Ramos (cell line): ENCODE measurements around the gene VAMP5.
"Not testable (repeated sequence)": the region's sequence is repeated elsewhere in the genome, so short reads cannot be mapped to it uniquely, and the experiment has no call there.

Source experiments
- in situ Hi-C: fragments of 300-500 bp; cut with MboI; formaldehyde crosslinking; loops from one replicate; pipeline ENCODE4 v1.14.3; 2022; ENCODE audit warnings: low sequenced_read_pairs; ENCODE audit not compliant: unreplicated experiment

The VAMP5 gene

DNA sequence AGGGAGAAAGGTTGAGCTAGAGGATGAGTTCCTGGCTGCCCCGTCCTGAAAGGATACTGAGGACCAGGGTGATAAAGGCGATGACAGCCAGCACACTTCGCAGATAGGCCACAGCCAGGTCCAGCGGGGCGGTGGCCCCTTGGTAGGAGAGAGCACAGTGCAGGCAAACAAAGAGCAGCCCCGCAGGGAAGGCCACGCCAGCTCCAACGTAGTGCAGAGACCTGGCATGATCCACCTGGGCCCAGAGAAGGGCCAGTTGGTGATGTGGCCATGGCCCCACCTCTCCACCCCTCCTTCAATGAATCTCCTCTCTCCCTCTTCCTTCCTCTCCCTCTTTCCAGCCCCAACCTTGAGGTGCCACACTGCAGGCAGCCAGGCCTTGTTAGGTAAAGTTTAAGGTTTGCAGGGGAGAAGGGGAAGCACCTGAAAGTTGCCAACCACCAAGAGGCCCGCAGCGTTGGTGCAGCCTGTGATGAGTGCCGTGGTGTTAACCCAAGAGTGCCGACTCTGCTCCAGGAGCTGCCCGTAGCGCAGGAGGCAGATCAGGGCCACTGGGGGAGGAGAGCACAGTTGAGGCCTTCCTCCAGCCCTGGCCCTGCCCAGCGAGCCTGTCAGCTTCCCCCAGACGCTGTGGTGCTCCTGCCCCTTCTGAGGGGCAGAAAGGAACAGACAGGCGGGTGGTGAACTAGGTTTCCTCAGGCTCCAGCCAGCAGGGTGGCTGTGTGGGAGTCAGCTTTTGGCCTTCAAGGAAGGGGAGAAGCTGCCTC lies 15.4 kb downstream of the VAMP5 start:
- in situ Hi-C loops: no loop called here

DNA sequence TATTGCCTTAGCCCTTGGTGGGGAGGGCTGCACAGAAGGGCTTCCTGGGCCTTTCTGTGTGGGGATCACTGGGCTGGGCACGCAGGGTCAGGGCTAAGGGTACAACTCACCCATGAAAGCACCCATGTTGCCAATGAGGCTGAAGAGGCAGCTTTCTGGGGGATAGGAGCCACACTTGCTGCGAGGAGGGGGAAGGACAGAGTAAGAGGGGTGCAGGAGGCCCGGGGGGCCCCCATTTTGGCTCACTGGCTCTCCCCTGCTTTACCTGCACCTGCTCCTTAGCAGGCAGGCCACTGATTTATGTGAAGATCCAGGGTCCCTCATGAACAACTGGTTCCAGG lies 16.0 kb downstream of the VAMP5 start:
- in situ Hi-C loops: no loop called here

DNA sequence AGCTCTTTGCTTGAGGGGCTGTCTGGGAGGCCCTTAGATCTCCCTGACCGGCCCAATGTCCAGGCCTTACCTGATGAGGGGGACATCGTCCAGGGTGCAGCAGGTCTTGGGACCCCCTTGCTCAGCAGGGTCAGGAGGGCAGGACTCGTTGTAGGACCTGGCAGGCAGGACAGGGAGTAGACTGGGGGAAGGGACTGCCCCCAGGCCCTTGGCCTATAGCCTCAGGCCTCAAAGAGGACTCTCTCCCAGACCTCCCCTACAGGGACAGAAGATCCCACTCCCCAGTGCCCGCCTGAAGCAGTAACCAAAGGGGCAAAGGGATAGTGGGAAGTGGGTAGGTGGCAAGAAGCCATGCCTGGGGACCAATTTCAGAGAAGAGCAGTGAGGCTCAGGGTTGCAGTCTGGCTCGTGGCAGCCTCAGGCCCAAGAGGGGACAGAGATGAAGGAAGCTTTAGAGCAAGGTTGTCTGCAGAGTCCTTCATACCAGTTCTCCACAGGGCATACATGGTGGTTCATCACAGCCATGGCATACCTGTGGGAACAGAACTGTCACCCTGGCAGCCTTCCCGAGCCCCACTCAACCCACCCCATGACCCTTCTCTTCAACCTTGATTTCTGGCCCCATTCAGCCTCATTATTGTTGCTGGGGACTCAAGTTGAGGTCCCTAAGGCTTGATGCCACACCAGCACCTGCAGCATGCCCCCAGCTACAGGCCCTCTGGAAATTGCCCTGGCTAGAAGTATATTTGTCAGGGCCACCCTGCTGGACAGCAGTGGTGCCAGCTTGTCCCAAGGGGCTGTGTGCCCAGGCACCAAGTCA lies 16.9 kb downstream of the VAMP5 start:
- in situ Hi-C loops: no loop called here

DNA sequence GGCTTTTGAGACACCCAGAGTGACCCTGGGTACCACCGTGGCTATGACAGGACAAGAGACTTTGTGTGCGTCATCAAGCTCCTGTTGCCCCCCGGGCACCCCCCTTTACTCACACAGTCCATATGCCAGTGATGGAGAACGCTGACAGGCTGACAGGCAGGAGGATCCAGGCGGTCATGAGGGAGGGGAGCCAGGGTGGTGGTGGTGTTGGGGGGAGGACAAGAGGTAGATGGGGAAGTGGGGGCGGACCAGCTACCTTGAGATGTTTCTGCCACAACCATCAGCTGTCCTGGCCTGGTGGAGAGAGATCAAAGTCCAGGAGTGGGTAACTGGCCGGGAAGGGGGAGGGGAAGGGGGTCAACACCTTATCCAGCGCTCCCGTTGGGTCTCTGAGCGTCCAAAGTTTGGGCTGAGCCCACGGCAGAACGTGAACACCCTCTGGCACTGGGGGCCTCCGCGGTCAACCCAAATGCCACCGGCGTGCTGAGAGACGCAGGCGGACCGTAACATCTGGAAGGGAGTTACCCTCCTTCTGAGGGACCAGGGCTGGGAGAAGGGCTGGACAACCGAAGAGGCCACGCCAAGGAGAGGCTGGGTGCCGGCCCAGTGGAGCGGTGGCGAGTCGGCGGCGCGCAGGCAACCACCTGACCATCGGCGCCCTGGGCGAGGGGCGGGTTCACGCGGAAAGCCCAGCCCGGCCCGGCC lies 17.7 kb downstream of the VAMP5 start:
- in situ Hi-C loops: no loop called here

DNA sequence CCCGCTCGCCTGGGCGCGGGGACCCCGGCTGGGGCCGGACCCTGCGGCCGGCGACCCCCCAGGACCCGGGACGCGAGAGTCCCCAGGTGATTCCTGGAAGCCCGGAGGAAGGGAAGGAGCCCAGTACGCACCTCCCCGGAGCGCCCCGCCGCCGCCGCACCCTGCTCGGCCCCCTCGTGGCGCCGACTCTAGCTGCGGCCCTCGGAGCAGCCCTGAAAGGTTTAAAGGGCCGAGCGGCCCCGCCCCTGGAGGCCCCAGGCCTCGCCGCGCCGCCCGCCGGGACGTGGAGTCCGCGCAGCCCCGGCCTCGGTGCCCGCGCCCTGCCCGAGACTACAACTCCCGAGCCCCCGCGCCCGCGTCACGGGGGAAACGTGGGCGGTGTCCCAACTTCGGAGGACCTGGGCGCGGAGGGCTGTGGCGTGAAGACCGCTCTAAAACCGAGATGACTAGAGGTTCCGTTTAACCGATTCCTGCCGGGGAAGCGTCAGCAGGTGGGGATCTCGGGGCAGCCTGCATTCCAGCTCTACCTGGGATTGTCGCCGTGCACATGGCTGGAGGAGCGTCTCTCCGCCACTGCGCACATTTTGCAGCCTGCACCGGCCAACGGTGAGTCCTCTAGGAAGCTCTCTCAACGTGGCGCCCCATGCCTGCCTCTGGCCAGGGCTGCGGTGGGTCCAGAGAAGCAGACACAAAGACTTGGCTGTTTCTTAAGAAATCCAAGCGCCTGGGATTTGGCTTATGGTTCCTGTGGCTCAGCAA lies 18.4 kb downstream of the VAMP5 start, which contains the start of gene TMEM150A:
TSS of gene TMEM150A (minus strand) at position 223 of the 759 bp plus-strand sequence. CDS start 750 bp downstream, outside the sequence.
- in situ Hi-C loops: no loop called here

DNA sequence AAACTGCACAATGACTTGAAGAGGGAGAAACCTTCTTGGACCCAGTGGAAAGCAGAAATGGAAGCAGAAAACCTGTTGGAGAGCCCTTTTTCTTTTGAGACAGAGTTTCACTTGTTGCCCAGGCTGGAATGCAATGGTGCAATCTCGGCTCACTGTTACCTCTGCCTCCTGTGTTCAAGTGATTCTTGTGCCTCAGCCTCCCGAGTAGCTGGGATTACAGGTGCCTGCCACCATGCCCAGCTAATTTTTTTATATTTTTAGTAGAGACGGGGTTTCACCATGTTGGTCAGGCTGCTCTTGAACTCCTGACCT lies 19.9 kb downstream of the VAMP5 start:
- in situ Hi-C loops: not testable (repeated sequence)

DNA sequence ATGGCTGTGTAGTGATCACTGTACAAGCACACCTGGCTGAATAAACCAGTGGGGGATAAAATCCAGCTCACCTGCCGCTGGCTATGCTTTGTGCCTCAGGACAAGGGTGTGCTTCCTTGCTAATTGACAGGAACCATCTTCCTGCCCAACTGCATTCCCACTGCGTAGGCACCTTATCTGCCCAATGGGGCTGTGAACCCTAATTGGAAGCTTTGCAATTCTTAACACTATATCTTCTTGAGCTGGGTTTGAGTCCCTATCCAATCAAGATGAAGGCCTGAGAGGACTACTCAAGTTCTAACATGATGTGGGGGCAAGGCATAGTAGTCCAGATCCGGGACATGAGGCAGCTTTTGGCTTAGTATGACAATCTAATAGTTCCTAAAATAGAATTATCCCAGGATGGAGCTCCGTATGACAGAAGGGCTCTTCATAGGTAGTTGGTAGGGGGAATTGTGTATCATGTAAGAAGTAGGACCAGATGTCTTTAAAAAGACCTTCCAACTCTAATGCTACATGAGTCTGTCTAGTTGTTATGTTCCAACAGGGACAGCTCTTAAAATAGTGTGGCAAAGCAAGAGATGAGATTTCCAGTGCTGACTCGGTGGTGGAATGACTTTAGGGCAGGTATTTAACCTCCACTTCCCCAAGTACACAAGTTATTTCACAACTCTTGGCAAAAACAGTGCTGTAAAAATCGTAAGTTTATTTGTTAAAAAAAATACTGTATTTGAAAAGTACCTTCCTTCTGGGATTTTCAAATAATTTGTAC lies 20.5 kb downstream of the VAMP5 start:
- in situ Hi-C loops: no loop called here

DNA sequence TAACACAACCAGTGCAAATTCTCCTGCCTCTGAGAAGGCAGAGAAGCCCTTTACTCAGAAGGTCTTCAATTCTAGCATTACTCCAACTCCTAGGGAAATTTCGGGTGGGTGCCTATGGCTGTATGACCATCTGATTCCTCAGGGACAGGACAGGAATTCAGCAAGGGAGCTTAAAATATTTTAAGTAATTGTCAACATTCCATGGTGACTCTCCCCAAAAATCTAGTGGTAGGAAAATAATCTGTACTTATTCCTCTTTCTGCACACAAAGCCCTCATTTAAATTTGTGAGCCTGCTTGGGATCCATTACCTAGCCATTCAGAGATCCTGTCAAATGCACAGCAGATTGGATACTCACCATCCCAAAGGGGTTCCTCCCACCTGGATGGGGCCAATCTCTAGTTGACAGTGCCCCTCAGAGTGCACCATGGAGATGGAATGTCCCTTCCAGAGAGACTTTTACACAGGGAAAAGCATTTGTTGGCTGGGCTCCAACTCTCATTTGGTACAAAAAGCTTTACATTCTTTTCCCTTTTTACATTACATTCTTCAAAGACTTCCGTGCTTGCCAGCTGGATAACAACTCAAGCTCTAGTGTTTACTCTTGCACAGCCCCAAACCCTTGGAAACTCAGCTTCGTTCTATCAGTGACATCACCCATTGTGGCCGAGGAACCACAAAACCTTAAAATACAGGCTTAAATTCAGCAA lies 21.3 kb downstream of the VAMP5 start:
- in situ Hi-C loops: no loop called here

DNA sequence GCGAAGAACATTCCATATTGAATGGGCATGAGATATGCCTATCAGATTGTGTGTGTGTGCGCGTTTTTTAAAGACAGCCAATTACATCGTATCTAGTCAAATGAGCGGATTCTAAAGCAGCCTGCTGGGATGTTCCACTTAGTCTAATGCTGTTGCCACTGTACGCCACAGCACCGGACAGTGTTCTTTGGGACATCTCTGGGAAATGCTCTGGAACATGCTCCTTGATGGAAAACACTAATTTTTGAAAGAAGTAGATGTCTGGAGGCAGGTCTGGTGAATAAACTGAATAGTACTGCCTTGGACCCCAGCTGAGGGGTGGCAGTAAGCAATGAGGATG lies 21.9 kb downstream of the VAMP5 start:
- in situ Hi-C loops: no loop called here

DNA sequence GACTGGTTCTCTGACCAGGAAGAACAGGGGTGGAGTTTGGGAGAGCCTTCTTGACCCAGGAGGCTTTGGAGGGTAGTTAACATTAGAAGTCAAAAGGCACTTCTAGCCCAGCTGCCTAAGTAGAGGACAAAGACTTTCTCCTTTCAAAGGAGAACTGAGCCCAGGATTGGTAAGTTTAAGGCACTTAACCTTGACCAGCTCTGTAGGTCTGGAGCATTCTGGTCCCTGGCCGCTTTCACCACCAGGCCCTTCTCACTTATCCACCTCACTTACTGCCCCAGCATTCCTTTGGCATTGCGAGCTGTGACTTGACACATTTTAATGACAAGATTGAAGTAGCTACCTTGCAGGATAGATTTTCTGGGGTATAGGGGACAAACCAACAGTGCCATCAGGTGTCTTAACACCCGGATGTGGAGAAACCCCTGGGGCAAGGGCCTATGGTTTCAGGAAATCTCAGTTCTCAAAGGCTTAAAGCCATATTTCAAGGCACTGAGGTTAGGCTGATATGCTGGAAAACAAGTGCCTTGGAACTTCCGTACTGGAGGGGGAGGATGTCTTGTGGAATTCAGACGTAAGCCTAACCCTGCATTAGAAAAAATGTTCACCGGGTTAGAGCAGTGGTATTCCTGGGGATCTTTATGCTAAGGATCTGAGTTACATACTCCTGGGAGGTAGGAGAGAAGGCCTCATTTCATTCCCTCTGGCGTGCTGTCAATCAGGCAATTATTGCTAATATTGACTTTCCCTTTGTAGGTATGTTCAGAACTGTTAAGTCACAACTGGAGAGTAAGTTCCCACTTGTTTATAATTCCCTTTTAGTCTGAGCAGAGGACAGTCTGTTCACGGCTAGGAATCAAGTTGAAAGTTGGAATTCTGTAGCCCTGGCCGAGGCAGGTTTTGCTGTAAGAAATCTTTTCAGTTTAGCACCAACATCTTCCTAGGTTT lies 23.3 kb downstream of the VAMP5 start:
- in situ Hi-C loops: no loop called here

DNA sequence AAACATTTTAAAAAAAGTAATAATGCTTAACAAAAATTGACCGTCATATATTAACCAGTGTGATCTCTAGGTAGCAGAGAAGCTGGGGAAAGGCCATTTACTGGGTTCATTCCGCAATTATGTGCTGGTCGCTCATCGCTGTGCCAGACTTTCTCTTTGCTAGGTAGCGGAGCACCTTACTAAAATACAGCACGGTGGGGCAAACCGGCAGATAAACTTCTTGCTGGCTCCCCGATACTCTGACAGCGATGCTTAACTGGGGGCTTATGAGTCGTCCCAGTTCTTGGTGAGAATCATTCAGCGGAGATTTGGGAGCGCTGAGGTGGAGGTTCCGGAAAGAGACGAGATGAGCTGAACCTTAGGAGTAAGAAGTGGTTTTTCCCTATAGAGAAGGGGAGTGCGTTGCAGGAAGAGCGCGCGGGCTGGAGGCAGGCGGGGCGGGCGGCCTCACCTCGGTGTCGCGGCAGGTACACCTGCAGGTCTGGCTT lies 27.0 kb downstream of the VAMP5 start:
- in situ Hi-C loops: no loop called here

DNA sequence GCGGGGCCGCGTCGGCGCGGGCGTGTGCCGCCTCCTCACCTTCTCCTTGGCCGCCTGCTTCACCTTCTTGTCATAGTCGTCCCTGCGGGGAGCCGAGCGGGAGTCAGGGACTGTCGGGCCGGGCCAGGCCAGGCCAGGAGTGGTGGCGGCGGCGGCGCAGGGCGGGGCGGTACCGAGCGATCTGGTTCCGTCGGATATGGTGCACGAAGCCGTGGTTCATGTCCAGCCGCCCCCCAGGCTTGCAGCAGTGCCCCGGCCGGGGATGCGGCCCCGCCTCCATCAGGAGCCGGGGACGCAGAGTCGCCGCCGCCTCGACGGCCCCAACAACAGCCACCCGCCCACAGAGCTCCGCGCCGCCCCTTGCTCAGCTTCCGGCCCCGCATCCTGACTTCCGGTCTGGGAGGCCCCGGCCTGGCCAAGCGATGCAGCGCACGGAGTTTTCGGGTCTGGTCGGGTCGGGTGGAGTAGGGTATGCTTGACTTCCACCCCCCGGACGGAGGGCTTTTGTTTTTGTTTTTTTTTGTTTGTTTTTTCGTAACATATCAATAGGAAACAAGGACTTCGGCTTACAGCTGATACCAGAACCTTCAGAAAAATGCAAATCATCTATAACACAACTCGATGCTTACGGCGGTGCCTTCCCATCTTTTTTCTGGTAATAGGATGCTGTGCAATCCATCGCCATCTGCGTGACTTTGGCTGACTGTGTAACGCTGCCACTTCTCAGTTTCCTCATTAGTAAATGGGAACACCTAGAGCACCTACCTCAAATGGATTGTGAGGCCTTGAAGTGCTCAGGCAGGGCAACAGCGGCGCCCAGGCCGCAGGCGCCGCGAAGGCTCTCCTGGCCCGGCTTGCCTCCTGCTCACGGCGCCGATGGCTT lies 27.7 kb downstream of the VAMP5 start, which contains the start of gene C2orf68:
TSS of gene C2orf68 (minus strand) at position 362 of the 883 bp plus-strand sequence. CDS start at position 280, 82 bp downstream.
- in situ Hi-C loops: no loop called here

DNA sequence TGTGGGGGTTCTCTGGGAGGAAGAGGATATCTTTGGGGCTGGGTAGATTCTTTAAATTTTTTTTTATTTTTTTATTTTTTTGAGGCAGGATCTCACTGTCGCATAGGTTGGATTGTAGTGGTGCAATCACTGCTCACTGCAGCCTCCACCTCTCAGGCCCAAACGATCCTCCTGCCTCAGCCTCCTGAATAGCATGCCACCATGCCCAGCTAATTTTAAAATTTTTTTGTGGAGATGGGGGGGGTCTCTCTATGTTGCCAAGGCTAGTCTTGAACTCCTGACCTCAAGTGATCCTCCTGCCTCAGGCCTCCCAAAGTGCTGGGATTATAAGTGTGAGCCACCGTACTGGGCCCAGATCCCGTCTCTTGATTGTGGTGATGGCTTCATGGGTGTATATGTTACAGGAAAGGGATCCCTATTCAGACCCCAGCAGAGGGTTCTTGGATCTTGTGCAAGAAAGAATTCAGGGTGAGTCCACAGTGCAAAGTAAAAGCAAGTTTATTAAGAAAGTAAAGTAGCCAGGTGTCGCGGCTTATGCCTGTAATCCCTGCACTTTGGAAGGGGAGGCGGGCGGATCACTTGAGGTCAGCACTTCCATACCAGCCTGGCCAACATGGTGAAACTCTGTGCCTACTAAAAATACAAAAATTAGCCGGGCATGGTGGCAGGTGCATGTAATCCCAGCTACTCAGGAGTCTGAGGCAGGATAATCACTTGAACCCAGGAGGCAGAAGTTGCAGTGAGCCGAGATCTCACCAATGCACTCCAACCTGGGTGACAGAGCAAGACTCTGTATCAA lies 29.7 kb downstream of the VAMP5 start:
- in situ Hi-C loops: no loop called here

DNA sequence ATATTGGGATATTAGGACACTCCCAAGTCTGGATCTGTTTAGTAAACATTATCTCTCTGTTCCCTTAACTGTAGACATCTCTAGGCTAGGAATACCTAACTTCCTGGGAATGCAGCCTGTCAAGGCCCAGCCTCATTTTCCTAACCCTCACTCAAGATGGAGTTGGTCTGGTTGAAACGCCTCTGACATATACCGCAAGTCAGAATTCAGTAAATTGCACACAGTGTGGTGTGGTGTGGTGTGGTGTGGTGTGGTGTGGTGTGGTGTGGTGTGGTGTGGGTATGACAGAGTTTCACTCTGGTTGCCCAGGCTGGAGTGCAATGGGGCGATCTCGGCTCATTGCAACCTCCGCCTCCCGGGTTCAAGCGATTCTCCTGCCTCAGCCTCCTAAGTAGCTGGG lies 30.5 kb downstream of the VAMP5 start:
- in situ Hi-C loops: not testable (repeated sequence)

DNA sequence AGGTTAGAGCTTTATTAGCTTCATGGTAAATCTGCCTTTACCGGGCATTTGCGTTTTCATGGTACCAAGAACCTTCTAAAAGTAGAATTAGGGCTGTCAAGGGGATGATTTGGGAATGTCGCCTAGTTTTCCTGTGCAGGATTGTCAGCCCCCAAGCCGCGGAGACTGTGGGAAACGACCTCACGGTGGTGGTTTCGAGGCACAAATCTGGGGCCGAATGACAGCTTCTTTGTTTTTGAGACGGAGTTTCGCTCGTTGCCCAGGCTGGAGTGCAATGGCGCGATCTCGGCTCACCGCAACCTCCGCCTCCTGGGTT lies 31.1 kb downstream of the VAMP5 start:
- in situ Hi-C loops: no loop called here

DNA sequence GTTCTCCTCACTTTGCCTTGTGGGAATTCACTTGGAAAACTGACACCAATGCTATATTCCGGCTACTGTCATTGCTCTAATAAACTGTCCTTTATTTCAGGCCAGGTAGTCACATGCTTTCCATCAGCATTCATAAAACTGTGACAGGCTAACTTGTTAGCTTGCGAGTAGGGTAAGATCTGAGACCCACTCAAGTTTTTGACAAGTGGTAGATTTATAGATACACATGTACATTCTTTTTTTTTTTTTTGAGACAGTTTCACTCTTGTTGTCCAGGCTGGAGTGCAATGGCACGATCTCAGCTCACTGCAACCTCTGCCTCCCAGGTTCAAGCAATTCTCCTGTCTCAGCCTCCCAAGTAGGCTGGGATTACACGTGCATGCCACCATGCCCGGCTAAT lies 33.5 kb downstream of the VAMP5 start:
- in situ Hi-C loops: not testable (repeated sequence)
